ENCODE measurements around the gene PTPRR. TPM values are rescaled to one million over a fixed set of nuclear protein-coding genes. Genes with fewer than 3 reads are reported as not detected.

PTPRR gene
- polyA plus RNA-seq, 2 of the 4 experiments (the other 2 are of a cell fraction), result 0.13 to 0.15 TPM

GRCh38 chr12:70744178-70744577 lies 176.4 kb downstream of the PTPRR start:
- no peak for TF ChIP-seq HOXB13 (CRISPR knock-in tag; IDR thresholded peaks at IDR 0.05; ENCODE audit: low read depth)
- TF ChIP-seq HOXB5 (CRISPR knock-in tag; IDR thresholded peaks at IDR 0.05), result no peak
- TF ChIP-seq FOXS1 (CRISPR knock-in tag; IDR thresholded peaks at IDR 0.05), result no peak
- no peak for TF ChIP-seq RNF2 (IDR thresholded peaks at IDR 0.05; ENCODE audit: borderline replicate concordance, low read depth)
- TF ChIP-seq JUNB (IDR thresholded peaks at IDR 0.05), result no peak
- TF ChIP-seq ATOH8 (CRISPR knock-in tag; IDR thresholded peaks at IDR 0.05; ENCODE audit: low read depth), result no peak
- TF ChIP-seq CBX2 (IDR thresholded peaks at IDR 0.05; ENCODE audit: borderline replicate concordance, low read depth), result no peak
- no peak for TF ChIP-seq ZSCAN20 (CRISPR knock-in tag; IDR thresholded peaks at IDR 0.05)
- no peak for TF ChIP-seq NFE2L2 (conservative IDR thresholded peaks at IDR 0.05; ENCODE audit: low read length)
- no peak for TF ChIP-seq NPAS2 (CRISPR knock-in tag; IDR thresholded peaks at IDR 0.05; ENCODE audit: borderline replicate concordance)
- TF ChIP-seq ESRRA (IDR thresholded peaks at IDR 0.05; ENCODE audit: borderline replicate concordance, low read length), result no peak
- no peak for TF ChIP-seq CTCF (IDR thresholded peaks at IDR 0.05)
- no peak for TF ChIP-seq SREBF2 (IDR thresholded peaks at IDR 0.05)
- TF ChIP-seq ELK1 (IDR thresholded peaks at IDR 0.05; ENCODE audit: low read depth, low read length), result no peak
- TF ChIP-seq CEBPB (IDR thresholded peaks at IDR 0.05), result no peak
- no peak for TF ChIP-seq FOSB (CRISPR knock-in tag; IDR thresholded peaks at IDR 0.05)
- no peak for FAIRE-seq
- Histone ChIP-seq H3K4me1 (no peaks in the 10 kb centered on the region), H3K4me2 (no peak overlapping the region), H3K9me3 (no peaks in the 10 kb centered on the region), H3K4me3 (no peak overlapping the region), H3K27ac (no peak overlapping the region)
- WGBS (ENCODE audit: missing lambda C conversion rate), result 8% methylated on average over 2 of the region's 2 CpGs
- ChIA-PET CTCF (interaction anchor here (2.3 kb wide), 1 partner anchor 11 kb away, joined by 8 read pairs; no protein-coding TSS in a partner anchor), POLR2A (no interaction called here)
- no peak for DNase-seq (ENCODE audit: low read depth in 1 of 2, low spot score in 1 of 2)
- ATAC-seq, result no peak

GRCh38 chr12:70741256-70741655 lies 179.3 kb downstream of the PTPRR start:
- ATAC-seq, result no peak
- Histone ChIP-seq H3K27ac (no peak overlapping the region), H3K4me2 (no peak overlapping the region), H3K4me1 (no peaks in the 10 kb centered on the region), H3K9me3 (no peaks in the 10 kb centered on the region), H3K4me3 (no peak overlapping the region)
- no peak for DNase-seq (ENCODE audit: low read depth in 1 of 2, low spot score in 1 of 2)
- TF ChIP-seq NPAS2 (CRISPR knock-in tag; IDR thresholded peaks at IDR 0.05; ENCODE audit: borderline replicate concordance) (no peak), HOXA7 (CRISPR knock-in tag; IDR thresholded peaks at IDR 0.05) (no peak), RNF2 (IDR thresholded peaks at IDR 0.05; ENCODE audit: borderline replicate concordance, low read depth) (no peak), BHLHE40 (IDR thresholded peaks at IDR 0.05; ENCODE audit: low read depth, low read length) (no peak), CEBPB (IDR thresholded peaks at IDR 0.05) (no peak), EHF (CRISPR knock-in tag; IDR thresholded peaks at IDR 0.05) (no peak), POLR2A (IDR thresholded peaks at IDR 0.05; ENCODE audit: low read length) (no peak), BCL3 (IDR thresholded peaks at IDR 0.05) (no peak), ZC3H11A (IDR thresholded peaks at IDR 0.05) (no peak), MYC (IDR thresholded peaks at IDR 0.05; ENCODE audit: borderline replicate concordance, low read length) (no peak), CBX8 (IDR thresholded peaks at IDR 0.05) (no peak), ESRRA (IDR thresholded peaks at IDR 0.05; ENCODE audit: borderline replicate concordance, low read length) (no peak), HEYL (CRISPR knock-in tag; IDR thresholded peaks at IDR 0.05) (no peak), RFX5 (IDR thresholded peaks at IDR 0.05) (no peak), EP300 (IDR thresholded peaks at IDR 0.05) (no peak), CBX2 (IDR thresholded peaks at IDR 0.05; ENCODE audit: borderline replicate concordance, low read depth) (no peak)
- ChIA-PET CTCF (interaction anchor here (0.6 kb wide), 1 partner anchor 87 kb away, joined by 3 read pairs; no protein-coding TSS in a partner anchor), POLR2A (no interaction called here)
- WGBS (ENCODE audit: missing lambda C conversion rate), result 21% methylated on average over 4 of the region's 4 CpGs
- no peak for FAIRE-seq
